Activated CD4-positive, alpha-beta T cell treated with anti-CD3 and anti-CD28 coated beads for 1 hour (primary cell): ENCODE results near the gene P4HA3.
"Not testable (repeated sequence)": the region's sequence is repeated elsewhere in the genome, so short reads cannot be mapped to it uniquely, and the experiment has no call there.

Source experiments
- DNase-seq: peaks from one replicate; pipeline ENCODE4 v3.0.0-alpha.2; 2020

P4HA3 gene

GRCh38 chr11:74311352-74311926 is at the start of gene P4HA3:
P4HA3 (minus strand) TSS chr11:74311640; CDS start chr11:74311611, 29 bp downstream.
- peak; percentile 15 for DNase-seq

- DNase-seq: no peak
Observed at GRCh38 chr11:74357449-74357848, 46.0 kb upstream of the P4HA3 start.

GRCh38 chr11:74355626-74356025 is 44.2 kb upstream of the P4HA3 start:
- DNase-seq: no peak

GRCh38 chr11:74354036-74354435 is 42.6 kb upstream of the P4HA3 start:
- DNase-seq: no peak

GRCh38 chr11:74347381-74347780 is 35.9 kb upstream of the P4HA3 start:
- no peak for DNase-seq

- no peak for DNase-seq
Observed at GRCh38 chr11:74345420-74345819, 34.0 kb upstream of the P4HA3 start.

GRCh38 chr11:74341921-74342320 is 30.5 kb upstream of the P4HA3 start:
- no peak for DNase-seq

GRCh38 chr11:74339619-74340018 is 28.2 kb upstream of the P4HA3 start:
- no peak for DNase-seq

- no peak for DNase-seq
Observed at GRCh38 chr11:74338963-74339362, 27.5 kb upstream of the P4HA3 start.

GRCh38 chr11:74333193-74333592 is 21.8 kb upstream of the P4HA3 start:
- DNase-seq: no peak

GRCh38 chr11:74332291-74332690 is 20.9 kb upstream of the P4HA3 start:
- DNase-seq: no peak

- DNase-seq: not testable (repeated sequence)
Observed at GRCh38 chr11:74331000-74331399, 19.6 kb upstream of the P4HA3 start.

- no peak for DNase-seq
Observed at GRCh38 chr11:74330075-74330858, 18.8 kb upstream of the P4HA3 start.

GRCh38 chr11:74327076-74327475 is 15.6 kb upstream of the P4HA3 start:
- DNase-seq: no peak

- no peak for DNase-seq
Observed at GRCh38 chr11:74326665-74327064, 15.2 kb upstream of the P4HA3 start.

- no peak for DNase-seq
Observed at GRCh38 chr11:74325649-74326645, 14.5 kb upstream of the P4HA3 start.

GRCh38 chr11:74322667-74323066 is 11.2 kb upstream of the P4HA3 start:
- no peak for DNase-seq

GRCh38 chr11:74321487-74322188 is 10.2 kb upstream of the P4HA3 start:
- no peak for DNase-seq

- DNase-seq: no peak
Observed at GRCh38 chr11:74320538-74320937, 9.1 kb upstream of the P4HA3 start.

- no peak for DNase-seq
Observed at GRCh38 chr11:74319139-74319816, 7.8 kb upstream of the P4HA3 start.

- DNase-seq: no peak
Observed at GRCh38 chr11:74318241-74318932, 6.9 kb upstream of the P4HA3 start.
